Measurements from ENCODE around the gene LYPD1. TPM values are rescaled to one million over a fixed set of nuclear protein-coding genes. Genes with fewer than 3 reads are reported as not detected.

The LYPD1 gene
- total RNA-seq, 1 donor from 2014 or later, result 6.0 TPM

- H3F3A ChIP-seq (ENCODE audit: low read depth), result no peaks in the 10 kb centered on the region
- H3K27me3 ChIP-seq, result no peaks in the 10 kb centered on the region
- H3K4me2 ChIP-seq, result no peak overlapping the region
- H3K27me3 Mint-ChIP-seq (ENCODE audit: insufficient read depth, low read depth), result peaks cover 4% of the 10 kb centered on the region
- H2AFZ ChIP-seq (replicated peaks), result no peak overlapping the region
- H4K20me1 ChIP-seq (ENCODE audit: low read depth), result no peaks in the 10 kb centered on the region
- H3K9me3 ChIP-seq (ENCODE audit: low read depth), result no peaks in the 10 kb centered on the region
- H3K36me3 ChIP-seq, result no peaks in the 10 kb centered on the region
- no peak overlapping the region for H3K9ac ChIP-seq
- no peak overlapping the region for H3K27ac Mint-ChIP-seq
- peaks cover 14% of the 10 kb centered on the region for H3K4me1 ChIP-seq
- H3K36me3 Mint-ChIP-seq, result peaks cover 12% of the 10 kb centered on the region
- TF ChIP-seq EZH2 (IDR thresholded peaks at IDR 0.05) (no peak), EZH2phosphoT487 (IDR thresholded peaks at IDR 0.05) (no peak), CTCF (IDR thresholded peaks at IDR 0.05) (no peak)
- H3K4me3 ChIP-seq, result no peak overlapping the region
- peaks cover 43% of the 10 kb centered on the region for H3K4me1 Mint-ChIP-seq
- no peak for DNase-seq (ENCODE audit: low spot score)
- peaks cover 2% of the 10 kb centered on the region for H3K9me3 Mint-ChIP-seq
- H3K79me2 ChIP-seq (ENCODE audit: low read depth), result no peaks in the 10 kb centered on the region
- no peak overlapping the region for H3K4me3 Mint-ChIP-seq
- no peak overlapping the region for H3K27ac ChIP-seq
Observed at GRCh38 chr2:132640116-132640515, 29.9 kb downstream of the LYPD1 start.

- Histone ChIP-seq H3K9me3 (ENCODE audit: low read depth) (no peaks in the 10 kb centered on the region), H3F3A (ENCODE audit: low read depth) (no peaks in the 10 kb centered on the region), H3K79me2 (ENCODE audit: low read depth) (no peaks in the 10 kb centered on the region), H3K4me2 (no peak overlapping the region), H3K27ac (no peak overlapping the region), H3K27me3 (no peaks in the 10 kb centered on the region), H3K4me1 (peaks cover 14% of the 10 kb centered on the region), H2AFZ (replicated peaks) (no peak overlapping the region), H4K20me1 (ENCODE audit: low read depth) (no peaks in the 10 kb centered on the region), H3K9ac (no peak overlapping the region), H3K4me3 (no peak overlapping the region), H3K36me3 (no peaks in the 10 kb centered on the region)
- Mint-ChIP-seq H3K27me3 (ENCODE audit: insufficient read depth, low read depth) (peaks cover 8% of the 10 kb centered on the region), H3K4me3 (peak overlapping the region; percentile 34), H3K36me3 (peaks cover 3% of the 10 kb centered on the region), H3K27ac (peak overlapping the region; percentile 58), H3K4me1 (peaks cover 41% of the 10 kb centered on the region), H3K9me3 (peaks cover 6% of the 10 kb centered on the region)
- TF ChIP-seq EZH2phosphoT487 (IDR thresholded peaks at IDR 0.05) (no peak), EZH2 (IDR thresholded peaks at IDR 0.05) (no peak), CTCF (IDR thresholded peaks at IDR 0.05) (no peak)
- peak; percentile 42 for DNase-seq (ENCODE audit: low spot score)
Observed at GRCh38 chr2:132638313-132639040, 31.5 kb downstream of the LYPD1 start.

GRCh38 chr2:132636346-132636745, 33.7 kb downstream of the LYPD1 start:
- Histone ChIP-seq H3K79me2 (ENCODE audit: low read depth) (no peaks in the 10 kb centered on the region), H3F3A (ENCODE audit: low read depth) (no peaks in the 10 kb centered on the region), H3K4me2 (no peak overlapping the region), H2AFZ (replicated peaks) (no peak overlapping the region), H4K20me1 (ENCODE audit: low read depth) (no peaks in the 10 kb centered on the region), H3K27ac (no peak overlapping the region), H3K9ac (no peak overlapping the region), H3K36me3 (no peaks in the 10 kb centered on the region), H3K9me3 (ENCODE audit: low read depth) (no peaks in the 10 kb centered on the region), H3K27me3 (no peaks in the 10 kb centered on the region), H3K4me1 (peaks cover 17% of the 10 kb centered on the region), H3K4me3 (no peak overlapping the region)
- no peak for DNase-seq (ENCODE audit: low spot score)
- TF ChIP-seq EZH2 (IDR thresholded peaks at IDR 0.05) (no peak), EZH2phosphoT487 (IDR thresholded peaks at IDR 0.05) (no peak), CTCF (IDR thresholded peaks at IDR 0.05) (no peak)
- peaks cover 10% of the 10 kb centered on the region for H3K27me3 Mint-ChIP-seq (ENCODE audit: insufficient read depth, low read depth)
- H3K4me3 Mint-ChIP-seq, result no peak overlapping the region
- peaks cover 8% of the 10 kb centered on the region for H3K9me3 Mint-ChIP-seq
- no peak overlapping the region for H3K27ac Mint-ChIP-seq
- H3K4me1 Mint-ChIP-seq, result peaks cover 48% of the 10 kb centered on the region
- H3K36me3 Mint-ChIP-seq, result no peaks in the 10 kb centered on the region

Data from neural progenitor cell (in vitro differentiated cells).